ENCODE results near the gene FLT4.

FLT4 gene

GRCh38 chr5:180636016-180636402 is 13.4 kb downstream of the FLT4 start:
- TF ChIP-seq, protein P1, sequence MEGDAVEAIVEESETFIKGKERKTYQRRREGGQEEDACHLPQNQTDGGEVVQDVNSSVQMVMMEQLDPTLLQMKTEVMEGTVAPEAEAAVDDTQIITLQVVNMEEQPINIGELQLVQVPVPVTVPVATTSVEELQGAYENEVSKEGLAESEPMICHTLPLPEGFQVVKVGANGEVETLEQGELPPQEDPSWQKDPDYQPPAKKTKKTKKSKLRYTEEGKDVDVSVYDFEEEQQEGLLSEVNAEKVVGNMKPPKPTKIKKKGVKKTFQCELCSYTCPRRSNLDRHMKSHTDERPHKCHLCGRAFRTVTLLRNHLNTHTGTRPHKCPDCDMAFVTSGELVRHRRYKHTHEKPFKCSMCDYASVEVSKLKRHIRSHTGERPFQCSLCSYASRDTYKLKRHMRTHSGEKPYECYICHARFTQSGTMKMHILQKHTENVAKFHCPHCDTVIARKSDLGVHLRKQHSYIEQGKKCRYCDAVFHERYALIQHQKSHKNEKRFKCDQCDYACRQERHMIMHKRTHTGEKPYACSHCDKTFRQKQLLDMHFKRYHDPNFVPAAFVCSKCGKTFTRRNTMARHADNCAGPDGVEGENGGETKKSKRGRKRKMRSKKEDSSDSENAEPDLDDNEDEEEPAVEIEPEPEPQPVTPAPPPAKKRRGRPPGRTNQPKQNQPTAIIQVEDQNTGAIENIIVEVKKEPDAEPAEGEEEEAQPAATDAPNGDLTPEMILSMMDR (IDR thresholded peaks at IDR 0.05; ENCODE audit: low read depth, low read length, missing control alignments) = no peak
- H3K4me3 ChIP-seq (replicated peaks; ENCODE audit: low read depth, low read length) = no peak overlapping the region
- no peak for DNase-seq (ENCODE audit: extremely low read depth, low read depth)

DNA sequence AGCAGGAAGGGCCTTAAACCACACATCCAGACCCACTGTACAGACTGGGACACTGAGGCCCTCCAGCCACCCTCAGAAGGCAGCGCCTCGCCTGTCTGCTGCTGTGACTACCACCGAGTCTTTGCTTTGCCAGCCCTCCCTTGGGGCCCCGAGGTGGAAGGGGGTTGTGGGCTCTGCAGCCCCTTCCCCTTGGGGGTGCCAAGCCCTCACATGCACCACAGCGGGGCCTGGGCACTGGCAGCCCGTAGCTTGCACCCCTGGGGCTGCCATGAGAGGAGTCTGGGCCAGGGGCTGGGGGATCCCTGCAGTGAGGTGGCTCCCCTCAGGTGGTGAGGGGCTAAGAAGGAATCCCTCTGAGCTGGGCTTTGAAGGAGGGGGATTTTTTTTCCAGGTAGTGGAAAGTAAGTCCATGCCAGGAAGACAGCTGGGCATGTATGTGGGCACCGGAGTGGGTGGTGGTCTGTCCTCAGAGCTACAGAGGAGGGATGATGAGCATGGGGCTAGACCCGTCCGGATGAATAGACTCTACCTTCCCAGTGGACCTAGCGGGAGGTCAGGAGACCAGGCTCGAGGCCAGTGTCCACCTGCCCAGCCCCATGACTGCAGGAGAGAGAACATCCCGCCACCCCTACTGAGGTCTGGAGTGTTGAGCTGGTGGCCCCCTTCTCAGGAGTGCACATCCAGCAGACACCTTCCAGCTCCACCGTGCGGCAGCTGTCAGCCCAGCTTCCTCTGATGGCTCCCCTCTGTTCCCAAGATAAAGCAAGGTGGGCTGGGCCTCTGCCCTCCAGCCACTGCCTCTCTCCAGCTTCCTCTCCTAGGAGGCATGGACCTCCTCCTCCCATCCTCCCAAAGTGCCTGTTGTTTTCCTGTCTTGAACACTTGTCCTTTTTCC is 15.9 kb downstream of the FLT4 start:
- no peak for DNase-seq (ENCODE audit: extremely low read depth, low read depth)
- H3K4me3 ChIP-seq (replicated peaks; ENCODE audit: low read depth, low read length) = no peak overlapping the region
- TF ChIP-seq, protein P1 (IDR thresholded peaks at IDR 0.05; ENCODE audit: low read depth, low read length, missing control alignments) = no peak

DNA sequence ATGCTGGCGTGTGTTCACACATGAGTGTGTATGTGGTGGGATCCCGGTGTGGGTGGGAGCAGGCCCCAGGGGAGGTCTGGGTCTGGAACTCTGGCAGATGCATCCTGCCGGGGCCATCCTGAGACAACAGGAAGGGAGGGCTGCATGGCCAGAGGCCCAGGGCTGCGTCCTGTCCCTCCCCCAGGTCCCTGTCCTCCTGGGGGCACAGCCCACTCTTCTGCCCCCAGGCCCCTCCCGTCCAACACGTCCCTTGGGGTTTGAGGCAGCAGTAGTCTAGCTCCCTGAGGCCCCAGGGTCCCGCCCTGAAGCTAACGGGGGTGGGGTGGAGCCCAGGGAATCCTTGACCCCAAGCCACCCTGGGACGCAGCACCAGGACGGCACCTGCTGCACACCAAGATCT is 16.6 kb downstream of the FLT4 start:
- TF ChIP-seq, protein P1 (IDR thresholded peaks at IDR 0.05; ENCODE audit: low read depth, low read length, missing control alignments) = no peak
- DNase-seq (ENCODE audit: extremely low read depth, low read depth) = no peak
- H3K4me3 ChIP-seq (replicated peaks; ENCODE audit: low read depth, low read length) = no peak overlapping the region

DNA sequence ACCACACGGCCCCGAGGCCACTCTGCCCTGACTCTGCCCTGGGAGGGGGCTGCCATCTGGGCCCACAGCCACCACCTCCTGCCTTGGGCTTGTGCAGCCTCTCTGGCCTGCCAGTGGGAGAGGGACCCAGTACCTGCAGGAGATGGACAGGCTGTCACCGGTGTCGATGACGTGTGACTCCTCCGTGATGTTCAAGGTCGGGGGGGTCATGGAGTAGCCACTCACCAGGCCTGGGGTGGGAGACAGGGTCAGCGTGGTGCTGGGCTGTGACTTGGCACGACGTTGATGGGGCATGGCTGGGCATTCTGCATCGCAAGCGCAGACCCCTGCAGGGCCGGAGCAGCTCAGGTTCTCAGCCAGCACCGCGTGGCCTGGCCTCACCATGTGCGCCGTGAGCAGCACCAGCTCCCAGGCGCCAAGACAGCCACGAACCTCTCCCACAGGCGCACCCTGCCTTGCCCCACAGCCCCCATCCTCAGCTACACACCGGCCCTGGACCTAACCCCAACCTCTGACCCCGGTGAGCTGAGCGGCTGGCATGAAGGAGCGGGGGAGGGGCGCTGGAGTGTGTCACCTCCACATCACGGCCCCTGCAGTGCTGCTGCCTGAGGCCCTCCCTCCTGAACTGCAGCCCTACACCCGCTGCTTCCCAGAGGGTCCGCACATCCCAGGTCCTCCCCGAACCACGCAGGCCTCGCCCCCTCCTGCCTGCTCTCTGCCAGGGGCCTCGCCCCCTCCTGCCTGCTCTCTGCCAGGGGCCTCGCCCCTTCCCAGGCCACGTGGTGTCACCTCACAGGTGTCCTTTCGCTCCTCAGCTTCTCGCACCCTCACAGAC is 17.6 kb downstream of the FLT4 start:
- DNase-seq (ENCODE audit: extremely low read depth, low read depth) = no peak
- TF ChIP-seq, protein P1 (IDR thresholded peaks at IDR 0.05; ENCODE audit: low read depth, low read length, missing control alignments) = no peak
- H3K4me3 ChIP-seq (replicated peaks; ENCODE audit: low read depth, low read length) = no peak overlapping the region

DNA sequence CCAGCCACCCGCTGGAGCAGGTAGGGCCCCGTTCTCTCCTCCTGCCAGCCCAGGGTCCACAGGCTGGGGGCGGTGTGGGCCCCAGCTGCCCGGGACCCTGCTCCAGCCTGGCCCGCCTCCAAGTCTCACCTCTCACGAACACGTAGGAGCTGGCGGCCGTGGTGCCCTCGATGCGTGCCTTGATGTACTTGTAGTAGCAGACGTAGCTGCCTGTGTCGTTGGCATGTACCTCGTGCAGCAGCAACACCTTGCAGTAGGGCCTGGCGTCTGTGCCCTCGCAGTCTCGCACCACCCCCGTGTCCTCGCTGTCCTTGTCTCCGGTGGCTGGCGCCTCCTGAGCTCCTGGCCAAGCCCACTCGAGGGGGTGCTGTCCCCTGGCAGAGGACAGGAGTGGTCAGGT is 19.0 kb downstream of the FLT4 start:
- no peak for DNase-seq (ENCODE audit: extremely low read depth, low read depth)
- no peak overlapping the region for H3K4me3 ChIP-seq (replicated peaks; ENCODE audit: low read depth, low read length)
- TF ChIP-seq, protein P1 (IDR thresholded peaks at IDR 0.05; ENCODE audit: low read depth, low read length, missing control alignments) = no peak

DNA sequence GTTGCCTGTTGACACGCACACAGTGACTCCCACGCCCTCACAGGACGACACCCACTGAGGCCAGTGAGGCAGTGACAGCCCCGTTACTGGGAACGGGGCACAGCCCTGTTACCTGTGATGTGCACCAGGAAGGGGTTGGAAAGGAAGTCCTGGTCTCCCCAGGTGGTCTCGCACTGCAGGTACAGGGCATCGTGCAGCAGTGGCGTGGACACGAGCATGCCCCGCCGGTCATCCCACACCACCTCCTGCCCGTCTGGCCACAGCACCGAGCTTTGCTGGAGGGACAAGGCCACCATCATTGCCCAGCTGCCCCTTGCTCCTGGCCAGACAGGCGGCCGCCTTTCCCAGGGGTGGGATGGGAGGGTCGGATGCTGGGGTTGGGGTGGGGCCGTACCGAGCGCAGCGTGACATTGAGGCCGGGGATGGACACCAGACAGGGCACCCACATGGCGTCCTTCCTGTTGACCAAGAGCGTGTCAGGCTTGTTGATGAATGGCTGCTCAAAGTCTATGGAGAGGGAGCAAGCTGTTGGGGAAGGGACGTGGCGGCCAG is 19.5 kb downstream of the FLT4 start:
- no peak overlapping the region for H3K4me3 ChIP-seq (replicated peaks; ENCODE audit: low read depth, low read length)
- no peak for DNase-seq (ENCODE audit: extremely low read depth, low read depth)
- TF ChIP-seq, protein P1 (IDR thresholded peaks at IDR 0.05; ENCODE audit: low read depth, low read length, missing control alignments) = no peak
